ENCODE measurements around the gene TAF13. TPM values are rescaled to one million over a fixed set of nuclear protein-coding genes. Genes with fewer than 3 reads are reported as not detected.

Gene TAF13
- polyA plus RNA-seq, 1 experiment: 14.7 TPM

- CTCF ChIA-PET: interaction anchor here (1.8 to 7.7 kb wide), 3 partner anchors 12 to 80 kb away, joined by 4 to 51 read pairs (median 40); no protein-coding TSS in a partner anchor
- H3K27me3 ChIP-seq (ENCODE audit: control insufficient read depth, insufficient read depth, low read length): peaks cover 24% of the 10 kb centered on the region
- DNase-seq (ENCODE audit: low read depth): no peak
- no peaks in the 10 kb centered on the region for H3K36me3 ChIP-seq (ENCODE audit: control insufficient read depth, insufficient read depth, low read length)
- H3K4me3 ChIP-seq (ENCODE audit: low read depth, low read length): no peak overlapping the region; the same call in 1 of the 2 replicates
- no peak for TF ChIP-seq CTCF (IDR thresholded peaks at IDR 0.05; ENCODE audit: insufficient read depth, low read depth, low read length)
- POLR2A ChIA-PET: no interaction called here
Measured at GRCh38 chr1:109114342-109114674, 38.5 kb upstream of the TAF13 start.

GRCh38 chr1:109113590-109114341 lies 38.0 kb upstream of the TAF13 start, which contains the start of gene ELAPOR1:
TSS of gene ELAPOR1 (plus strand) at chr1:109114115. CDS start at chr1:109114184, 69 bp downstream.
- TF ChIP-seq CTCF (IDR thresholded peaks at IDR 0.05; ENCODE audit: insufficient read depth, low read depth, low read length): no peak

GRCh38 chr1:109112652-109113285 lies 37.0 kb upstream of the TAF13 start:
- TF ChIP-seq CTCF (IDR thresholded peaks at IDR 0.05; ENCODE audit: insufficient read depth, low read depth, low read length): peak; percentile 99
- ChIA-PET POLR2A (no interaction called here), CTCF (interaction anchor here (0.6 to 7.7 kb wide), 31 partner anchors 9 to 603 kb away, joined by 3 to 51 read pairs (median 3); partner anchors contain the start of gene TMEM167B)
- Histone ChIP-seq H3K27me3 (ENCODE audit: control insufficient read depth, insufficient read depth, low read length) (peaks cover 24% of the 10 kb centered on the region), H3K4me3 (ENCODE audit: low read depth, low read length) (peak overlapping the region; percentile 3; the same call in 1 of the 2 replicates), H3K36me3 (ENCODE audit: control insufficient read depth, insufficient read depth, low read length) (no peaks in the 10 kb centered on the region)
- DNase-seq (ENCODE audit: low read depth): peak; percentile 44

More at GRCh38 chr1:109113590-109114341, 38.0 kb upstream of the TAF13 start, which contains the start of gene ELAPOR1:
- CTCF ChIA-PET: interaction anchor here (0.9 to 7.7 kb wide), 7 partner anchors 12 to 147 kb away, joined by 3 to 51 read pairs (median 9); partner anchors contain the start of gene TMEM167B
- Histone ChIP-seq H3K36me3 (ENCODE audit: control insufficient read depth, insufficient read depth, low read length) (no peaks in the 10 kb centered on the region), H3K27me3 (ENCODE audit: control insufficient read depth, insufficient read depth, low read length) (peaks cover 24% of the 10 kb centered on the region), H3K4me3 (ENCODE audit: low read depth, low read length) (peak within 1 kb of the TSS; percentile 37)
- POLR2A ChIA-PET: no interaction called here
- DNase-seq (ENCODE audit: low read depth): no peak

GRCh38 chr1:109112056-109112651 lies 36.4 kb upstream of the TAF13 start:
- peak; percentile 30 for TF ChIP-seq CTCF (IDR thresholded peaks at IDR 0.05; ENCODE audit: insufficient read depth, low read depth, low read length)
- ChIA-PET CTCF (interaction anchor here (0.7 to 7.7 kb wide), 27 partner anchors 10 to 603 kb away, joined by 3 to 51 read pairs (median 4); partner anchors contain the start of gene TMEM167B), POLR2A (no interaction called here)
- Histone ChIP-seq H3K4me3 (ENCODE audit: low read depth, low read length) (peak overlapping the region; percentile 3; the same call in 1 of the 2 replicates), H3K27me3 (ENCODE audit: control insufficient read depth, insufficient read depth, low read length) (peaks cover 24% of the 10 kb centered on the region), H3K36me3 (ENCODE audit: control insufficient read depth, insufficient read depth, low read length) (no peaks in the 10 kb centered on the region)
- DNase-seq (ENCODE audit: low read depth): no peak
